Tibial artery (tissue), 4 donors: ENCODE data around the gene FBXL17.

ENCODE experiments used
- DNase-seq, 2 donors: peaks; one replicate each; pipeline ENCODE4 v3.0.0-alpha.2; 2019
- H3K27ac ChIP-seq, 2 donors: fragments of 200-600 bp; sonication (generic) in 1 of 2; 1 replicate in 1 of 2; 2 replicates in 1 of 2; pipeline ENCODE4 v1.5.1; 2018 to 2019; ENCODE audit warnings: mild to moderate bottlenecking in 1 of 2
- H3K27me3 ChIP-seq, 2 donors: fragments of 200-600 bp; sonication (generic) in 1 of 2; one replicate each; pipeline versions ENCODE4 v1.5.1 to v1.6.0; 2016 to 2019
- H3K36me3 ChIP-seq, 3 donors: fragments of 200-600 bp; sonication (generic) in 2 of 3; one replicate each; pipeline ENCODE4 v1.5.1; 2016 to 2019; ENCODE audit warnings: mild to moderate bottlenecking in 2 of 3
- H3K4me1 ChIP-seq, 4 donors: fragments of 200-600 bp; sonication (generic) in 2 of 4; 1 replicate in 3 of 4; 2 replicates in 1 of 4; pipeline ENCODE4 v1.5.1; 2016 to 2019
- H3K4me3 ChIP-seq, 2 donors: fragments of 200-600 bp; sonication (generic) in 1 of 2; 1 replicate in 1 of 2; 2 replicates in 1 of 2; pipeline ENCODE4 v1.5.1; 2018 to 2019; ENCODE audit warnings: mild to moderate bottlenecking in 2 of 2
- H3K9me3 ChIP-seq, 3 donors: fragments of 200-600 bp; sonication (generic) in 1 of 3; one replicate each; pipeline ENCODE4 v1.5.1; 2016 to 2019
- CTCF ChIP-seq, 2 experiments: fragments of 200-600 bp in 1 of 2; fragments of 450-650 bp in 1 of 2; IDR thresholded peaks; one replicate each; pipeline ENCODE4 v1.5.1; 2017 to 2019; ENCODE audit warnings: antibody characterized with exemption in 2 of 2, mild to moderate bottlenecking in 1 of 2, moderate library complexity in 1 of 2
- intact Hi-C: fragments of 100-400 bp; cut with DNase I; formaldehyde crosslinking; loops from one replicate; pipeline ENCODE4 v1.15.0; 2023; ENCODE audit warnings: low total_unique reads

The FBXL17 gene

GRCh38 chr5:107826311-107827000 lies 555.4 kb downstream of the FBXL17 start:
- no peaks in the 10 kb centered on the region for H3K9me3 ChIP-seq
- no peak overlapping the region for H3K27ac ChIP-seq
- no peak for TF ChIP-seq CTCF (IDR thresholded peaks at IDR 0.05)
- no peak overlapping the region for H3K4me3 ChIP-seq
- no peak for DNase-seq
- no peaks in the 10 kb centered on the region for H3K36me3 ChIP-seq
- no peaks in the 10 kb centered on the region for H3K27me3 ChIP-seq
- intact Hi-C loops, result no loop called here
- H3K4me1 ChIP-seq, result no peaks in the 10 kb centered on the region

GRCh38 chr5:107824821-107825220 lies 557.1 kb downstream of the FBXL17 start:
- H3K27ac ChIP-seq, result no peak overlapping the region
- DNase-seq, result no peak
- H3K27me3 ChIP-seq, result no peaks in the 10 kb centered on the region
- no peak for TF ChIP-seq CTCF (IDR thresholded peaks at IDR 0.05)
- no peaks in the 10 kb centered on the region for H3K4me1 ChIP-seq
- intact Hi-C loops, result no loop called here
- no peaks in the 10 kb centered on the region for H3K36me3 ChIP-seq
- no peaks in the 10 kb centered on the region for H3K9me3 ChIP-seq
- no peak overlapping the region for H3K4me3 ChIP-seq

GRCh38 chr5:107821288-107821687 lies 560.6 kb downstream of the FBXL17 start:
- no peaks in the 10 kb centered on the region for H3K4me1 ChIP-seq
- H3K9me3 ChIP-seq, result no peaks in the 10 kb centered on the region
- H3K4me3 ChIP-seq, result no peak overlapping the region
- no peak for TF ChIP-seq CTCF (IDR thresholded peaks at IDR 0.05)
- H3K27ac ChIP-seq, result no peak overlapping the region
- no peak for DNase-seq
- H3K27me3 ChIP-seq, result no peaks in the 10 kb centered on the region
- H3K36me3 ChIP-seq, result no peaks in the 10 kb centered on the region
- intact Hi-C loops, result no loop called here

- H3K9me3 ChIP-seq, result no peaks in the 10 kb centered on the region
- no peak overlapping the region for H3K27ac ChIP-seq
- no peak overlapping the region for H3K4me3 ChIP-seq
- no peaks in the 10 kb centered on the region for H3K36me3 ChIP-seq
- intact Hi-C loops, result no loop called here
- H3K4me1 ChIP-seq, result no peaks in the 10 kb centered on the region
- TF ChIP-seq CTCF (IDR thresholded peaks at IDR 0.05), result no peak
- no peaks in the 10 kb centered on the region for H3K27me3 ChIP-seq
- DNase-seq, result no peak
Observed at GRCh38 chr5:107820429-107820828, 561.5 kb downstream of the FBXL17 start.

GRCh38 chr5:107817951-107818350 lies 563.9 kb downstream of the FBXL17 start:
- no peak for DNase-seq

More at GRCh38 chr5:107817951-107818350, 563.9 kb downstream of the FBXL17 start:
- TF ChIP-seq CTCF (IDR thresholded peaks at IDR 0.05), result no peak
- no peaks in the 10 kb centered on the region for H3K27me3 ChIP-seq
- no peak overlapping the region for H3K4me3 ChIP-seq
- H3K36me3 ChIP-seq, result no peaks in the 10 kb centered on the region
- H3K27ac ChIP-seq, result no peak overlapping the region
- no peaks in the 10 kb centered on the region for H3K4me1 ChIP-seq
- no peaks in the 10 kb centered on the region for H3K9me3 ChIP-seq
- intact Hi-C loops, result no loop called here
